Measurements from ENCODE around the gene PIERCE2.
"Not testable (repeated sequence)": the region's sequence is repeated elsewhere in the genome, so short reads cannot be mapped to it uniquely, and the experiment has no call there.

- not testable (repeated sequence) for TF ChIP-seq CTCF (conservative IDR thresholded peaks at IDR 0.05); EZH2 (IDR thresholded peaks at IDR 0.05; ENCODE audit: low read depth)
Observed at GRCh38 chr15:55408976-55409375, 681 bp downstream of the PIERCE2 start.

Measured in PC-9 (cell line).